HEK293 (cell line): ENCODE data around the gene FXYD3.

Experiments used
- CTCF ChIA-PET: fragments of 350-600 bp; formaldehyde crosslinking; extraction: SDS; loops from one replicate; lab custom pipeline; 2021; ENCODE audit warnings: antibody characterized with exemption; lab: Yijun Ruan, JAX
- POLR2A ChIA-PET: fragments of 300-600 bp; formaldehyde crosslinking; extraction: SDS; loops from one replicate; lab custom pipeline; 2020; ENCODE audit warnings: antibody characterized with exemption, inconsistent platforms; lab: Yijun Ruan, JAX
- H3K27ac ChIP-seq: fragments of 200-500 bp; sonication (Bioruptor generic); 2 replicates; pipeline ENCODE4 v1.5.1; 2014; ENCODE audit warnings: low read depth, low read length, control low read depth, inconsistent platforms; ENCODE audit errors: extremely low read depth
- H3K36me3 ChIP-seq, 2 experiments: fragments of 200-500 bp in 1 of 2; sonication (Bioruptor generic) in 1 of 2; 1 replicate in 1 of 2; 2 replicates in 1 of 2; pipeline ENCODE4 v1.5.1; 2014 to 2017; ENCODE audit warnings: inconsistent platforms in 2 of 2, low read length in 2 of 2; ENCODE audit not compliant: control insufficient read depth in 2 of 2, insufficient read depth in 1 of 2
- H3K4me1 ChIP-seq: fragments of 200-500 bp; sonication (Bioruptor generic); 2 replicates; pipeline ENCODE4 v1.5.1; 2014; ENCODE audit warnings: mild to moderate bottlenecking, low read length, inconsistent platforms; ENCODE audit not compliant: control insufficient read depth, insufficient read depth
- H3K4me3 ChIP-seq: 2 replicates; pipeline ENCODE4 v1.5.1; 2011; ENCODE audit warnings: low read depth, mild to moderate bottlenecking, control low read depth, low read length, moderate library complexity
- H3K9me3 ChIP-seq: fragments of 200-500 bp; sonication (Bioruptor generic); 2 replicates; pipeline ENCODE4 v1.5.1; 2014; ENCODE audit warnings: low read depth, low read length, inconsistent platforms; ENCODE audit not compliant: control insufficient read depth, insufficient read depth
- ATF2 ChIP-seq: fragments of 450-650 bp; formaldehyde crosslinking; IDR thresholded peaks from 2 replicates; pipeline ENCODE4 v1.5.1; 2016; ENCODE audit warnings: missing biosample characterization, missing genetic modification characterization, low read depth
- MZF1 ChIP-seq: fragments of 450-650 bp; formaldehyde crosslinking; IDR thresholded peaks from 2 replicates; pipeline ENCODE4 v1.5.1; 2017; ENCODE audit warnings: missing biosample characterization, missing genetic modification characterization, borderline replicate concordance
- ZBTB11 ChIP-seq: fragments of 450-650 bp; formaldehyde crosslinking; conservative IDR thresholded peaks from 2 replicates; pipeline ENCODE4 v1.5.1; 2016; ENCODE audit warnings: low read depth, missing biosample characterization, missing genetic modification characterization
- ZBTB44 ChIP-seq: fragments of 450-650 bp; IDR thresholded peaks from 2 replicates; pipeline ENCODE4 v1.5.1; 2018; ENCODE audit warnings: missing biosample characterization, mild to moderate bottlenecking, missing genetic modification characterization
- ZNF132 ChIP-seq: fragments of 450-650 bp; formaldehyde crosslinking; IDR thresholded peaks from 2 replicates; pipeline ENCODE4 v1.5.1; 2017; ENCODE audit warnings: missing biosample characterization, missing genetic modification characterization, borderline replicate concordance
- ZNF133 ChIP-seq: fragments of 450-650 bp; formaldehyde crosslinking; IDR thresholded peaks from 2 replicates; pipeline ENCODE4 v1.5.1; 2016; ENCODE audit warnings: missing biosample characterization, missing genetic modification characterization
- ZNF146 ChIP-seq: fragments of 450-650 bp; formaldehyde crosslinking; IDR thresholded peaks from 2 replicates; pipeline ENCODE4 v1.5.1; 2016; ENCODE audit warnings: missing biosample characterization, missing genetic modification characterization
- ZNF202 ChIP-seq: fragments of 450-650 bp; formaldehyde crosslinking; IDR thresholded peaks from 2 replicates; pipeline ENCODE4 v1.5.1; 2016; ENCODE audit warnings: missing biosample characterization, missing genetic modification characterization, borderline replicate concordance
- ZNF391 ChIP-seq: fragments of 450-650 bp; formaldehyde crosslinking; IDR thresholded peaks from 2 replicates; pipeline ENCODE4 v1.5.1; 2016; ENCODE audit warnings: low read depth, missing biosample characterization, missing genetic modification characterization, borderline replicate concordance
- ZNF426 ChIP-seq: fragments of 450-650 bp; formaldehyde crosslinking; IDR thresholded peaks from 2 replicates; pipeline ENCODE4 v1.5.1; 2017; ENCODE audit warnings: missing biosample characterization, missing genetic modification characterization, mild to moderate bottlenecking, inconsistent platforms, moderate library complexity
- ZNF645 ChIP-seq: fragments of 450-650 bp; formaldehyde crosslinking; IDR thresholded peaks from 2 replicates; pipeline ENCODE4; 2016; ENCODE audit warnings: missing biosample characterization, missing genetic modification characterization
- ZNF777 ChIP-seq: fragments of 450-650 bp; formaldehyde crosslinking; IDR thresholded peaks from 2 replicates; pipeline ENCODE4 v1.5.1; 2017; ENCODE audit warnings: missing biosample characterization, missing genetic modification characterization, borderline replicate concordance
- ZNF785 ChIP-seq: fragments of 450-650 bp; formaldehyde crosslinking; IDR thresholded peaks from 2 replicates; pipeline ENCODE4 v1.5.1; 2016; ENCODE audit warnings: missing biosample characterization, missing genetic modification characterization
- TF ChIP-seq, protein P1 (sequence below): fragments of 450-650 bp; formaldehyde crosslinking; IDR thresholded peaks from 2 replicates; pipeline ENCODE4 v1.5.1; 2016; ENCODE audit warnings: missing biosample characterization, missing genetic modification characterization
- TF ChIP-seq, protein P2 (sequence below): fragments of 450-650 bp; formaldehyde crosslinking; conservative IDR thresholded peaks from 2 replicates; pipeline ENCODE4 v1.5.1; 2016; ENCODE audit warnings: low read depth, missing biosample characterization, missing genetic modification characterization

FXYD3 gene

DNA sequence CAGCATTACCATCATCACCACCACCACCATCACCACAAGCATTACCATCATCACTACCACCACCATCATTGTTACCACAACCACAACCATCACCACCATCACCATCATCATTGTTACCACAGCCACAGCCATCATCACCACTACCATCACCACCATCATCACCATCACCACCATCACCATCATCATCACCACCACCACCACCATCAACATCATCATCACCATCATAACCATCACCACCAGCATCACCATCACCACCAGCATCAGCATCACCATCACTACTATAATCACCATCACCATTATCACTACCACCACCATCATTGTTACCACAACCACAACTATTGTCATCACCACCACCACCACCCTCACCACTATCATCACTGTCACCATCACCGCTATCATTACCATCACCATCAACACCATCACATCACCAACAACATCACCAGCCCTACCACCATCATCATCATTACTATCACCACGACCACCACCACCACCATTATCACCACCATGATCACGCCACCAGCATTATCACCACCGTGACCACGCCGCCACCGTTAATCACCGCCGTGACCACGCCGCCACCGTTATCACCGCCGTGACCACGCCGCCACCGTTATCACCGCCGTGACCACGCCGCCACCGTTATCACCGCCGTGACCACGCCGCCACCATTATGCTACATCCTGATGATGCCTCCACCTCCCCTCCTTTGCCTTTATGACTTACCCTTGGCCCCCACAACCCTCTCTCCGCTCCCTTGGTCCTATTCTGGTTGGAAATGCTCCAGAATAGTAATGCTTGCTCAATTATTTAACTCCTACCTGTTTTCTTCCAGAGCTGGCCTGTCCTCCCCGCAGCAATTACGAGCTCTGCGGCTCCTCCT, 10.0 kb upstream of the FXYD3 start (continued):
- no peak for TF ChIP-seq ZBTB44 (tag by site-specific recombination)
- TF ChIP-seq ZNF391 (tag by site-specific recombination) = no peak
- no peak for TF ChIP-seq ZNF426 (tag by site-specific recombination)
- 0 out of 2 replicates have a peak, but pooled peaks have one; percentile 58 for TF ChIP-seq ZNF645 (tag by site-specific recombination)
- TF ChIP-seq ZNF202 (tag by site-specific recombination) = 0 out of 2 replicates have a peak, but pooled peaks have one; percentile 10
- TF ChIP-seq ATF2 (tag by site-specific recombination) = no peak
- no peak for TF ChIP-seq MZF1 (tag by site-specific recombination)
- TF ChIP-seq ZNF133 (tag by site-specific recombination) = peak; percentile 40; the same call in 1 of the 2 replicates
- no peak for TF ChIP-seq ZNF146 (tag by site-specific recombination)

GRCh38 chr19:35106291-35106583, 9.4 kb upstream of the FXYD3 start:
- CTCF ChIA-PET = interaction anchor here (0.7 to 2.8 kb wide), 8 partner anchors 8 to 268 kb away, joined by 3 to 14 read pairs (median 4); no protein-coding TSS in a partner anchor
- Histone ChIP-seq H3K9me3 (no peaks in the 10 kb centered on the region), H3K36me3 (no peaks in the 10 kb centered on the region)
- TF ChIP-seq ZNF777 (tag by site-specific recombination) (no peak), ZBTB11 (no peak), ZNF785 (tag by site-specific recombination) (no peak), ZNF132 (tag by site-specific recombination) (no peak)
- TF ChIP-seq, protein P1, sequence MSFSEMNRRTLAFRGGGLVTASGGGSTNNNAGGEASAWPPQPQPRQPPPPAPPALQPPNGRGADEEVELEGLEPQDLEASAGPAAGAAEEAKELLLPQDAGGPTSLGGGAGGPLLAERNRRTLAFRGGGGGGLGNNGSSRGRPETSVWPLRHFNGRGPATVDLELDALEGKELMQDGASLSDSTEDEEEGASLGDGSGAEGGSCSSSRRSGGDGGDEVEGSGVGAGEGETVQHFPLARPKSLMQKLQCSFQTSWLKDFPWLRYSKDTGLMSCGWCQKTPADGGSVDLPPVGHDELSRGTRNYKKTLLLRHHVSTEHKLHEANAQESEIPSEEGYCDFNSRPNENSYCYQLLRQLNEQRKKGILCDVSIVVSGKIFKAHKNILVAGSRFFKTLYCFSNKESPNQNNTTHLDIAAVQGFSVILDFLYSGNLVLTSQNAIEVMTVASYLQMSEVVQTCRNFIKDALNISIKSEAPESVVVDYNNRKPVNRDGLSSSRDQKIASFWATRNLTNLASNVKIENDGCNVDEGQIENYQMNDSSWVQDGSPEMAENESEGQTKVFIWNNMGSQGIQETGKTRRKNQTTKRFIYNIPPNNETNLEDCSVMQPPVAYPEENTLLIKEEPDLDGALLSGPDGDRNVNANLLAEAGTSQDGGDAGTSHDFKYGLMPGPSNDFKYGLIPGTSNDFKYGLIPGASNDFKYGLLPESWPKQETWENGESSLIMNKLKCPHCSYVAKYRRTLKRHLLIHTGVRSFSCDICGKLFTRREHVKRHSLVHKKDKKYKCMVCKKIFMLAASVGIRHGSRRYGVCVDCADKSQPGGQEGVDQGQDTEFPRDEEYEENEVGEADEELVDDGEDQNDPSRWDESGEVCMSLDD (tag by site-specific recombination) = no peak
- TF ChIP-seq, protein P2, sequence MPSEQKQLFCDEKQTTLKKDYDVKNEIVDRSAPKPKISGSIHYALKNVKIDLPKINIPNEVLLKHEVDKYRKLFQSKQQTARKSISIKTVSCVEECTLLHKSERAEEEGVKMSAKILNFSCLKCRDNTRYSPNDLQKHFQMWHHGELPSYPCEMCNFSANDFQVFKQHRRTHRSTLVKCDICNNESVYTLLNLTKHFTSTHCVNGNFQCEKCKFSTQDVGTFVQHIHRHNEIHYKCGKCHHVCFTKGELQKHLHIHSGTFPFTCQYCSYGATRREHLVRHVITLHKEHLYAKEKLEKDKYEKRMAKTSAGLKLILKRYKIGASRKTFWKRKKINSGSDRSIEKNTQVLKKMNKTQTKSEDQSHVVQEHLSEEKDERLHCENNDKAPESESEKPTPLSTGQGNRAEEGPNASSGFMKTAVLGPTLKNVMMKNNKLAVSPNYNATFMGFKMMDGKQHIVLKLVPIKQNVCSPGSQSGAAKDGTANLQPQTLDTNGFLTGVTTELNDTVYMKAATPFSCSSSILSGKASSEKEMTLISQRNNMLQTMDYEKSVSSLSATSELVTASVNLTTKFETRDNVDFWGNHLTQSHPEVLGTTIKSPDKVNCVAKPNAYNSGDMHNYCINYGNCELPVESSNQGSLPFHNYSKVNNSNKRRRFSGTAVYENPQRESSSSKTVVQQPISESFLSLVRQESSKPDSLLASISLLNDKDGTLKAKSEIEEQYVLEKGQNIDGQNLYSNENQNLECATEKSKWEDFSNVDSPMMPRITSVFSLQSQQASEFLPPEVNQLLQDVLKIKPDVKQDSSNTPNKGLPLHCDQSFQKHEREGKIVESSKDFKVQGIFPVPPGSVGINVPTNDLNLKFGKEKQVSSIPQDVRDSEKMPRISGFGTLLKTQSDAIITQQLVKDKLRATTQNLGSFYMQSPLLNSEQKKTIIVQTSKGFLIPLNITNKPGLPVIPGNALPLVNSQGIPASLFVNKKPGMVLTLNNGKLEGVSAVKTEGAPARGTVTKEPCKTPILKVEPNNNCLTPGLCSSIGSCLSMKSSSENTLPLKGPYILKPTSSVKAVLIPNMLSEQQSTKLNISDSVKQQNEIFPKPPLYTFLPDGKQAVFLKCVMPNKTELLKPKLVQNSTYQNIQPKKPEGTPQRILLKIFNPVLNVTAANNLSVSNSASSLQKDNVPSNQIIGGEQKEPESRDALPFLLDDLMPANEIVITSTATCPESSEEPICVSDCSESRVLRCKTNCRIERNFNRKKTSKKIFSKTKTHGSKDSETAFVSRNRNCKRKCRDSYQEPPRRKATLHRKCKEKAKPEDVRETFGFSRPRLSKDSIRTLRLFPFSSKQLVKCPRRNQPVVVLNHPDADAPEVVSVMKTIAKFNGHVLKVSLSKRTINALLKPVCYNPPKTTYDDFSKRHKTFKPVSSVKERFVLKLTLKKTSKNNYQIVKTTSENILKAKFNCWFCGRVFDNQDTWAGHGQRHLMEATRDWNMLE (tag by site-specific recombination) = no peak
- TF ChIP-seq, all 188 proteins: peak for 0
- Histone ChIP-seq H3K4me3 (no peak overlapping the region), H3K4me1 (no peaks in the 10 kb centered on the region), H3K27ac (no peak overlapping the region)
- POLR2A ChIA-PET = no interaction called here
